GM23248 (cell line): ENCODE results near the gene AMBRA1. TPM values are rescaled to one million over a fixed set of nuclear protein-coding genes. Genes with fewer than 3 reads are reported as not detected.

Source experiments
- DNase-seq: peaks from one replicate; pipeline ENCODE4 v3.0.0-alpha.2; 2015
- H2AFZ ChIP-seq: fragments of 200-600 bp; sonication (generic); 2 replicates; pipeline ENCODE4 v1.6.1; 2016; ENCODE audit warnings: antibody characterized with exemption
- H3F3A ChIP-seq: fragments of 200-600 bp; sonication (generic); 2 replicates; pipeline ENCODE4 v1.6.1; 2016; ENCODE audit warnings: mild to moderate bottlenecking, antibody characterized with exemption, mixed run types; ENCODE audit not compliant: insufficient read depth
- H3K27ac ChIP-seq: fragments of 200-600 bp; sonication (generic); 2 replicates; pipeline ENCODE4 v1.5.1; 2016; ENCODE audit warnings: mild to moderate bottlenecking
- H3K27me3 ChIP-seq: fragments of 200-600 bp; sonication (generic); replicated peaks from 2 replicates; pipeline ENCODE4 v1.6.1; 2016; ENCODE audit warnings: mild to moderate bottlenecking; ENCODE audit not compliant: insufficient read depth
- H3K36me3 ChIP-seq: fragments of 200-600 bp; sonication (generic); 2 replicates; pipeline ENCODE4 v1.6.1; 2016; ENCODE audit warnings: low read depth, mild to moderate bottlenecking
- H3K4me1 ChIP-seq: fragments of 200-600 bp; sonication (generic); 2 replicates; pipeline ENCODE4 v1.6.1; 2016; ENCODE audit warnings: mild to moderate bottlenecking; ENCODE audit not compliant: insufficient read depth
- H3K4me2 ChIP-seq: fragments of 200-600 bp; sonication (generic); one replicate; pipeline ENCODE4 v1.6.1; 2016; ENCODE audit warnings: mild to moderate bottlenecking; ENCODE audit not compliant: unreplicated experiment
- H3K4me3 ChIP-seq: fragments of 200-600 bp; sonication (generic); 2 replicates; pipeline ENCODE4 v1.5.1; 2016; ENCODE audit warnings: mild to moderate bottlenecking
- H3K79me2 ChIP-seq: fragments of 200-600 bp; sonication (generic); 2 replicates; pipeline ENCODE4 v1.6.1; 2016; ENCODE audit warnings: mild to moderate bottlenecking; ENCODE audit not compliant: insufficient read depth
- H3K9ac ChIP-seq: fragments of 200-600 bp; sonication (generic); 2 replicates; pipeline ENCODE4 v1.6.1; 2016; ENCODE audit warnings: mild to moderate bottlenecking
- H3K9me2 ChIP-seq: fragments of 200-600 bp; sonication (generic); 2 replicates; pipeline ENCODE4 v1.6.1; 2016; ENCODE audit warnings: mixed run types, mild to moderate bottlenecking, moderate library complexity; ENCODE audit not compliant: insufficient read depth
- H3K9me3 ChIP-seq: fragments of 200-600 bp; sonication (generic); one replicate; pipeline ENCODE4 v1.6.1; 2017; ENCODE audit warnings: low read depth
- H4K20me1 ChIP-seq: fragments of 200-600 bp; sonication (generic); 2 replicates; pipeline ENCODE4 v1.6.0; 2016; ENCODE audit not compliant: insufficient read depth
- EZH2 ChIP-seq: fragments of 200-600 bp; sonication (generic); IDR thresholded peaks from 2 replicates; pipeline ENCODE4 v1.6.1; 2018; ENCODE audit warnings: antibody characterized with exemption, mild to moderate bottlenecking; ENCODE audit not compliant: insufficient read depth, poor library complexity, severe bottlenecking
- EZH2phosphoT487 ChIP-seq: fragments of 200-600 bp; sonication (generic); IDR thresholded peaks from 2 replicates; pipeline ENCODE4 v1.6.1; 2018; ENCODE audit warnings: antibody characterized with exemption, moderate library complexity, mild to moderate bottlenecking, low read depth; ENCODE audit not compliant: insufficient read depth
- WGBS, 2 experiments: methylation state at CpG; one replicate each; pipeline ENCODE4 v1.1.6; 2015 to 2017; ENCODE audit warnings: low lambda C conversion rate in 2 of 2, low coverage in 1 of 2; ENCODE audit errors: missing lambda C conversion rate in 2 of 2; 5-methylcytosine and 5-hydroxymethylcytosine counted together
- in situ Hi-C: fragments of 300-500 bp; cut with MboI; formaldehyde crosslinking; loops from 2 replicates; pipeline ENCODE4 v1.15.0; 2020
- polyA plus RNA-seq: library from polyadenylated mRNA; unstranded; fragments of >200 nt; fragmentation: Nextera tagmentation; extraction: Ambion mirVana; gene quantifications from 2 replicates; pipeline ENCODE4 v1.2.1, GENCODE V29; 2016
- total RNA-seq: library from RNA; depleted of rRNA; stranded (reverse); fragments of >200 nt; shearing (Covaris generic); gene quantifications from 2 replicates; pipeline ENCODE4 v1.2.3, GENCODE V29; 2014

AMBRA1 gene
- total and polyA plus RNA-seq, 2 experiments from 2014 or later = 5.0 to 46.0 TPM

- no peak for DNase-seq
- Histone ChIP-seq H2AFZ (no peak overlapping the region), H3K27me3 (no peaks in the 10 kb centered on the region), H3K9ac (no peak overlapping the region), H4K20me1 (no peaks in the 10 kb centered on the region), H3K4me2 (no peak overlapping the region), H3F3A (0 out of 2 replicates have a peak, but pooled peaks cover 3% of the 10 kb centered on the region), H3K27ac (no peak overlapping the region), H3K4me1 (no peaks in the 10 kb centered on the region), H3K9me2 (no peaks in the 10 kb centered on the region), H3K4me3 (no peak overlapping the region), H3K79me2 (no peaks in the 10 kb centered on the region), H3K9me3 (no peaks in the 10 kb centered on the region), H3K36me3 (no peaks in the 10 kb centered on the region)
- in situ Hi-C loops = no loop called here
- TF ChIP-seq EZH2phosphoT487 = no peak
- no peak for TF ChIP-seq EZH2
- 74 to 79% methylated on average over 6 to 7 of the region's 7 CpGs for WGBS, 2 experiments
Observed at GRCh38 chr11:46383404-46383758, 210.4 kb downstream of the AMBRA1 start.

- 42 to 48% methylated on average over 15 to 18 of the region's 18 CpGs for WGBS, 2 experiments
- Histone ChIP-seq H4K20me1 (no peaks in the 10 kb centered on the region), H3K9me3 (no peaks in the 10 kb centered on the region), H3K36me3 (no peaks in the 10 kb centered on the region), H2AFZ (no peak overlapping the region), H3K27me3 (no peaks in the 10 kb centered on the region), H3F3A (0 out of 2 replicates have a peak, but pooled peaks cover 3% of the 10 kb centered on the region), H3K4me3 (no peak overlapping the region), H3K4me2 (no peak overlapping the region), H3K4me1 (no peaks in the 10 kb centered on the region), H3K27ac (no peak overlapping the region), H3K9me2 (no peaks in the 10 kb centered on the region), H3K79me2 (no peaks in the 10 kb centered on the region), H3K9ac (no peak overlapping the region)
- DNase-seq = peak; percentile 73
- in situ Hi-C loops = no loop called here
- TF ChIP-seq EZH2phosphoT487 = no peak
Observed at GRCh38 chr11:46382646-46383403, 211.0 kb downstream of the AMBRA1 start.

DNA sequence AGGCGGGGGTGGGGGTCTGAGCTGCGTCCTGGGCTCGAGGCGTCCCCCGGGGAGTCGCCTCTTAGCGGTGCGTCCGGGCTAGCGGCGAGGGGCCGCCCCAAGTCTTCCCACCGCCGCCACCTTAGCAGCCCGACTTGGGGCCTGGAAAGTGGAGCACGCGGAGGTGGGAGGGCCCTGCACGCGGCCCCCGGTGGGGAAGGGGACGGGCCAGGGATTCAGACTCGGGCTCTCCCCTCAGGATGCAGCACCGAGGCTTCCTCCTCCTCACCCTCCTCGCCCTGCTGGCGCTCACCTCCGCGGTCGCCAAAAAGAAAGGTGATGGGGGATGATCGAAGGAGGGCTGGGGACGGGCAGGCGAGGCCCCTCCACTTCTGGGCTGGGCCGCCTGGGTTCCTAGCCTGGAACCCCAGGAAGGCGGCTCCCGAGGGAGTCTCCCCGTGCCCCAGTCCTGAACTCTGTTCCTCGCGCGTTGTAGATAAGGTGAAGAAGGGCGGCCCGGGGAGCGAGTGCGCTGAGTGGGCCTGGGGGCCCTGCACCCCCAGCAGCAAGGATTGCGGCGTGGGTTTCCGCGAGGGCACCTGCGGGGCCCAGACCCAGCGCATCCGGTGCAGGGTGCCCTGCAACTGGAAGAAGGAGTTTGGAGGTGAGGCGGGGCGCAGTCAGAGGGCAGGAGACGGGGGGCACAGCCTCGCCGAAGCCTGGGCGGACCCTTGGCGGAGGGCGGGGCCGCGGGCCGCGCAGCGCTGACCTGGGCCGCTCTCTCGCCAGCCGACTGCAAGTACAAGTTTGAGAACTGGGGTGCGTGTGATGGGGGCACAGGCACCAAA is 211.8 kb downstream of the AMBRA1 start:
- peak overlapping the region; percentile 46; the same call in 1 of the 2 replicates for H2AFZ ChIP-seq
- H3K4me1 ChIP-seq = no peaks in the 10 kb centered on the region
- no peaks in the 10 kb centered on the region for H4K20me1 ChIP-seq
- no peaks in the 10 kb centered on the region for H3K9me3 ChIP-seq
- DNase-seq = peak; percentile 43
- no peak overlapping the region for H3K27ac ChIP-seq
- H3K27me3 ChIP-seq = no peaks in the 10 kb centered on the region
- peak overlapping the region; percentile 61 for H3K9ac ChIP-seq
- in situ Hi-C loops = no loop called here
- peak overlapping the region; percentile 62 for H3K4me3 ChIP-seq
- H3K79me2 ChIP-seq = no peaks in the 10 kb centered on the region
- WGBS, 2 experiments = 7 to 11% methylated on average over 45 to 58 of the region's 66 CpGs
- H3K36me3 ChIP-seq = no peaks in the 10 kb centered on the region
- H3F3A ChIP-seq = 0 out of 2 replicates have a peak, but pooled peaks cover 3% of the 10 kb centered on the region
- H3K4me2 ChIP-seq = peak overlapping the region; percentile 20
- no peak for TF ChIP-seq EZH2phosphoT487
- TF ChIP-seq EZH2 = no peak
- H3K9me2 ChIP-seq = no peaks in the 10 kb centered on the region

GRCh38 chr11:46381048-46381818 is 212.6 kb downstream of the AMBRA1 start, which contains the start of gene MDK:
Gene MDK (plus strand): TSS chr11:46381669. CDS start chr11:46382058, 389 bp downstream.
- peak; percentile 61 for DNase-seq
- Histone ChIP-seq H3K9me2 (no peaks in the 10 kb centered on the region), H3K4me1 (no peaks in the 10 kb centered on the region), H3F3A (0 out of 2 replicates have a peak, but pooled peaks cover 3% of the 10 kb centered on the region), H3K79me2 (no peaks in the 10 kb centered on the region), H3K9ac (peak within 1 kb of the TSS; percentile 76), H4K20me1 (no peaks in the 10 kb centered on the region), H3K9me3 (no peaks in the 10 kb centered on the region), H3K4me3 (peak within 1 kb of the TSS; percentile 71), H3K4me2 (peak within 1 kb of the TSS; percentile 74), H3K36me3 (no peaks in the 10 kb centered on the region), H2AFZ (peak within 1 kb of the TSS; percentile 74), H3K27me3 (no peaks in the 10 kb centered on the region), H3K27ac (no peak within 1 kb of the TSS)
- 3% methylated on average over 19 to 96 of the region's 96 CpGs for WGBS, 2 experiments
- no peak for TF ChIP-seq EZH2phosphoT487
- no peak for TF ChIP-seq EZH2
- in situ Hi-C loops = no loop called here
